Endodermal cell (in vitro differentiated cells): ENCODE measurements around the gene C7orf57. TPM values are rescaled to one million over a fixed set of nuclear protein-coding genes. Genes with fewer than 3 reads are reported as not detected.

Source experiments
- DNase-seq: peaks from one replicate; pipeline ENCODE4 v3.0.0-alpha.2; 2017
- H3K27ac ChIP-seq: 2 replicates; pipeline ENCODE4 v1.5.1; 2013; ENCODE audit warnings: mild to moderate bottlenecking, low read depth, low read length, moderate library complexity
- H3K27me3 ChIP-seq: 2 replicates; pipeline ENCODE4 v1.6.1; 2013; ENCODE audit warnings: mild to moderate bottlenecking, low read length, moderate library complexity; ENCODE audit not compliant: insufficient read depth, control insufficient read depth, poor library complexity, severe bottlenecking
- H3K36me3 ChIP-seq: 2 replicates; pipeline ENCODE4 v1.7.0; 2013; ENCODE audit warnings: mild to moderate bottlenecking, low read length, moderate library complexity; ENCODE audit not compliant: control insufficient read depth, insufficient read depth
- H3K4me1 ChIP-seq: one replicate; pipeline ENCODE4 v1.7.0; 2013; ENCODE audit warnings: low read length; ENCODE audit not compliant: control insufficient read depth, insufficient read depth
- H3K4me3 ChIP-seq: 2 replicates; pipeline ENCODE4 v1.5.1; 2013; ENCODE audit warnings: mild to moderate bottlenecking, low read length, moderate library complexity
- H3K9ac ChIP-seq: 2 replicates; pipeline ENCODE4 v1.6.1; 2013; ENCODE audit warnings: mild to moderate bottlenecking, low read length, moderate library complexity; ENCODE audit not compliant: poor library complexity, severe bottlenecking; ENCODE audit errors: extremely low read depth
- H3K9me3 ChIP-seq: 2 replicates; pipeline ENCODE4 v1.6.1; 2013; ENCODE audit warnings: mild to moderate bottlenecking, low read length, moderate library complexity; ENCODE audit not compliant: control insufficient read depth
- H3K27ac Mint-ChIP-seq: 2 replicates; pipeline ENCODE4 v1.8.0; 2020; ENCODE audit warnings: mixed read lengths
- H3K27me3 Mint-ChIP-seq: 2 replicates; pipeline ENCODE4 v1.8.0; 2021; ENCODE audit warnings: mild to moderate bottlenecking, mixed read lengths; ENCODE audit not compliant: insufficient read depth
- H3K36me3 Mint-ChIP-seq: 2 replicates; pipeline ENCODE4 v1.8.0; 2020; ENCODE audit warnings: low read depth, mixed read lengths
- H3K4me1 Mint-ChIP-seq: 2 replicates; pipeline ENCODE4 v1.8.0; 2020; ENCODE audit warnings: mixed read lengths
- H3K4me3 Mint-ChIP-seq: 2 replicates; pipeline ENCODE4 v1.8.0; 2020; ENCODE audit warnings: mild to moderate bottlenecking, moderate library complexity, mixed read lengths
- H3K9me3 Mint-ChIP-seq: 2 replicates; pipeline ENCODE4 v1.8.0; 2020; ENCODE audit warnings: mild to moderate bottlenecking, mixed read lengths
- CTCF ChIP-seq: fragments of 200-600 bp; sonication (generic); conservative IDR thresholded peaks from 2 replicates; pipeline ENCODE4 v1.5.0; 2021; ENCODE audit warnings: antibody characterized with exemption, mild to moderate bottlenecking
- WGBS, 2 experiments: methylation state at CpG; one replicate each; pipeline versions ENCODE4 v1.1.5 to v1.1.7; 2013; ENCODE audit warnings: missing lambda C conversion rate in 2 of 2, mixed read lengths in 1 of 2; ENCODE audit not compliant: insufficient coverage in 1 of 2, insufficient read length in 1 of 2; 5-methylcytosine and 5-hydroxymethylcytosine counted together
- total RNA-seq, 2 donors: library from RNA; stranded (reverse); fragmentation: NEBNext Ultra II Directional in 1 of 2; extraction: Animal tissue kit (Norgen Biotek cat#: 25700) in 1 of 2; gene quantifications; 2 replicates in 1 of 2; 3 replicates in 1 of 2; pipeline ENCODE4 v1.2.1, GENCODE V29; 2021

The C7orf57 gene
- total RNA-seq, 2 donors from 2014 or later = 0.57 TPM; not detected in 1

- Histone ChIP-seq H3K9me3 (peaks cover 44% of the 10 kb centered on the region), H3K4me3 (no peak overlapping the region), H3K27me3 (no peaks in the 10 kb centered on the region), H3K4me1 (no peaks in the 10 kb centered on the region), H3K27ac (no peak overlapping the region), H3K9ac (no peak overlapping the region), H3K36me3 (no peaks in the 10 kb centered on the region)
- no peak for DNase-seq
- Mint-ChIP-seq H3K9me3 (peaks cover 26% of the 10 kb centered on the region), H3K4me3 (no peak overlapping the region), H3K4me1 (peaks cover 12% of the 10 kb centered on the region), H3K36me3 (peaks cover 2% of the 10 kb centered on the region), H3K27me3 (no peaks in the 10 kb centered on the region), H3K27ac (no peak overlapping the region)
- TF ChIP-seq CTCF = no peak
Measured at GRCh38 chr7:48016641-48017040, 18.7 kb upstream of the C7orf57 start.

GRCh38 chr7:48017674-48018073 is 17.7 kb upstream of the C7orf57 start:
- 85 to 93% methylated on average over 4 of the region's 4 CpGs for WGBS, 2 experiments

GRCh38 chr7:48025624-48026023 is 9.7 kb upstream of the C7orf57 start:
- TF ChIP-seq CTCF = no peak
- Mint-ChIP-seq H3K4me3 (no peak overlapping the region), H3K27me3 (no peaks in the 10 kb centered on the region), H3K36me3 (no peaks in the 10 kb centered on the region), H3K27ac (no peak overlapping the region), H3K9me3 (peaks cover 7% of the 10 kb centered on the region), H3K4me1 (peaks cover 20% of the 10 kb centered on the region)
- Histone ChIP-seq H3K4me3 (no peak overlapping the region), H3K27ac (no peak overlapping the region), H3K27me3 (no peaks in the 10 kb centered on the region), H3K36me3 (no peaks in the 10 kb centered on the region), H3K9me3 (peaks cover 10% of the 10 kb centered on the region), H3K4me1 (peaks cover 2% of the 10 kb centered on the region), H3K9ac (no peak overlapping the region)
- WGBS, 2 experiments = 88% methylated on average over 3 to 5 of the region's 5 CpGs
- no peak for DNase-seq

More at GRCh38 chr7:48017674-48018073, 17.7 kb upstream of the C7orf57 start:
- no peaks in the 10 kb centered on the region for H3K27me3 Mint-ChIP-seq
- H3K27ac Mint-ChIP-seq = no peak overlapping the region
- no peak for TF ChIP-seq CTCF
- Histone ChIP-seq H3K4me1 (no peaks in the 10 kb centered on the region), H3K9ac (no peak overlapping the region), H3K27me3 (no peaks in the 10 kb centered on the region), H3K27ac (no peak overlapping the region), H3K36me3 (no peaks in the 10 kb centered on the region), H3K9me3 (peaks cover 39% of the 10 kb centered on the region), H3K4me3 (no peak overlapping the region)
- H3K9me3 Mint-ChIP-seq = peaks cover 23% of the 10 kb centered on the region
- DNase-seq = no peak
- H3K4me1 Mint-ChIP-seq = peaks cover 12% of the 10 kb centered on the region
- peaks cover 2% of the 10 kb centered on the region for H3K36me3 Mint-ChIP-seq
- H3K4me3 Mint-ChIP-seq = no peak overlapping the region
